MCF 10A (cell line): Measurements from ENCODE around the gene HID1. TPM values are rescaled to one million over a fixed set of nuclear protein-coding genes. Genes with fewer than 3 reads are reported as not detected.

Source experiments
- Bru-seq: library from RNA; stranded (reverse); fragments of 400-500 nt; gene quantifications from one replicate; lab custom pipeline; 2021; lab: Mats Ljungman, UMichigan
- BruChase-seq, 2 experiments: library from RNA; stranded (reverse); fragments of 400-500 nt; gene quantifications; one replicate each; lab custom pipeline; 2021; lab: Mats Ljungman, UMichigan
- BruUV-seq: library from RNA; stranded (reverse); fragments of 400-500 nt; replicated peaks from 2 replicates; lab custom pipeline; 2021; lab: Mats Ljungman, UMichigan
- CTCF ChIA-PET: fragments of 300-600 bp; sonication (Branson Sonifier 250); formaldehyde crosslinking; extraction: SDS; loops from one replicate; lab custom pipeline; 2021; ENCODE audit warnings: antibody characterized with exemption, inconsistent platforms; lab: Yijun Ruan, JAX
- POLR2A ChIA-PET: fragments of 300-600, 350-650 bp; sonication (Branson Sonifier 250); formaldehyde crosslinking; extraction: SDS; loops from one replicate; lab custom pipeline; 2020; ENCODE audit warnings: antibody characterized with exemption, inconsistent platforms; lab: Yijun Ruan, JAX
- DNase-seq: peaks from one replicate; pipeline ENCODE4 v3.0.0-alpha.2; 2018; ENCODE audit not compliant: unreplicated experiment
- H3K27ac Mint-ChIP-seq: one replicate; pipeline ENCODE4 v1.8.0; 2022; ENCODE audit warnings: mild to moderate bottlenecking, low read depth, mixed read lengths; ENCODE audit not compliant: unreplicated experiment
- H3K27me3 Mint-ChIP-seq: one replicate; pipeline ENCODE4 v1.8.0; 2022; ENCODE audit warnings: mixed read lengths; ENCODE audit not compliant: insufficient read depth, unreplicated experiment
- H3K36me3 Mint-ChIP-seq: one replicate; pipeline ENCODE4 v1.8.0; 2022; ENCODE audit warnings: mild to moderate bottlenecking, moderate library complexity, mixed read lengths; ENCODE audit not compliant: insufficient read depth, unreplicated experiment
- H3K4me1 Mint-ChIP-seq: one replicate; pipeline ENCODE4 v1.8.0; 2022; ENCODE audit warnings: mixed read lengths; ENCODE audit not compliant: insufficient read depth, unreplicated experiment
- H3K4me3 Mint-ChIP-seq: one replicate; pipeline ENCODE4 v1.8.0; 2022; ENCODE audit warnings: mild to moderate bottlenecking, moderate library complexity, mixed read lengths; ENCODE audit not compliant: unreplicated experiment
- H3K9me3 Mint-ChIP-seq: one replicate; pipeline ENCODE4 v1.8.0; 2022; ENCODE audit warnings: mixed read lengths; ENCODE audit not compliant: unreplicated experiment
- intact Hi-C: fragments of 100-400 bp; cut with micrococcal nuclease; formaldehyde crosslinking; loops from 2 replicates; pipeline ENCODE4 v1.14.1; 2022
- long read RNA-seq: library from polyadenylated mRNA; stranded (forward); transcript quantifications from one replicate; pipeline ENCODE4 v2.0.0, GENCODE V29; 2022
- total RNA-seq: library from RNA; stranded (reverse); gene quantifications from 2 replicates; pipeline ENCODE4 v1.2.3, GENCODE V29; 2022
- TF ChIP-seq, protein P1 (sequence below): fragments of 200-600 bp; IDR thresholded peaks from one replicate; pipeline ENCODE4 v1.8.0; 2022; ENCODE audit warnings: antibody characterized with exemption, mild to moderate bottlenecking; ENCODE audit not compliant: unreplicated experiment

Gene HID1, protein sequence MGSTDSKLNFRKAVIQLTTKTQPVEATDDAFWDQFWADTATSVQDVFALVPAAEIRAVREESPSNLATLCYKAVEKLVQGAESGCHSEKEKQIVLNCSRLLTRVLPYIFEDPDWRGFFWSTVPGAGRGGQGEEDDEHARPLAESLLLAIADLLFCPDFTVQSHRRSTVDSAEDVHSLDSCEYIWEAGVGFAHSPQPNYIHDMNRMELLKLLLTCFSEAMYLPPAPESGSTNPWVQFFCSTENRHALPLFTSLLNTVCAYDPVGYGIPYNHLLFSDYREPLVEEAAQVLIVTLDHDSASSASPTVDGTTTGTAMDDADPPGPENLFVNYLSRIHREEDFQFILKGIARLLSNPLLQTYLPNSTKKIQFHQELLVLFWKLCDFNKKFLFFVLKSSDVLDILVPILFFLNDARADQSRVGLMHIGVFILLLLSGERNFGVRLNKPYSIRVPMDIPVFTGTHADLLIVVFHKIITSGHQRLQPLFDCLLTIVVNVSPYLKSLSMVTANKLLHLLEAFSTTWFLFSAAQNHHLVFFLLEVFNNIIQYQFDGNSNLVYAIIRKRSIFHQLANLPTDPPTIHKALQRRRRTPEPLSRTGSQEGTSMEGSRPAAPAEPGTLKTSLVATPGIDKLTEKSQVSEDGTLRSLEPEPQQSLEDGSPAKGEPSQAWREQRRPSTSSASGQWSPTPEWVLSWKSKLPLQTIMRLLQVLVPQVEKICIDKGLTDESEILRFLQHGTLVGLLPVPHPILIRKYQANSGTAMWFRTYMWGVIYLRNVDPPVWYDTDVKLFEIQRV
- total RNA-seq (3.2 and 7.0 TPM in 2 replicates), Bru-seq, nascent RNA (percentile 24 among the genes with signal in this experiment), BruChase-seq, experiment 1, labeled RNA remaining after a 6-hour chase (percentile 35 among the genes with signal in this experiment), BruChase-seq, experiment 2, labeled RNA remaining after a 2-hour chase (percentile 33 among the genes with signal in this experiment)
- long read RNA-seq, partial matches to known transcripts: 0 of 5 reads
- long read RNA-seq, other reads (novel, unspliced or antisense): 3 of 5 reads

DNA sequence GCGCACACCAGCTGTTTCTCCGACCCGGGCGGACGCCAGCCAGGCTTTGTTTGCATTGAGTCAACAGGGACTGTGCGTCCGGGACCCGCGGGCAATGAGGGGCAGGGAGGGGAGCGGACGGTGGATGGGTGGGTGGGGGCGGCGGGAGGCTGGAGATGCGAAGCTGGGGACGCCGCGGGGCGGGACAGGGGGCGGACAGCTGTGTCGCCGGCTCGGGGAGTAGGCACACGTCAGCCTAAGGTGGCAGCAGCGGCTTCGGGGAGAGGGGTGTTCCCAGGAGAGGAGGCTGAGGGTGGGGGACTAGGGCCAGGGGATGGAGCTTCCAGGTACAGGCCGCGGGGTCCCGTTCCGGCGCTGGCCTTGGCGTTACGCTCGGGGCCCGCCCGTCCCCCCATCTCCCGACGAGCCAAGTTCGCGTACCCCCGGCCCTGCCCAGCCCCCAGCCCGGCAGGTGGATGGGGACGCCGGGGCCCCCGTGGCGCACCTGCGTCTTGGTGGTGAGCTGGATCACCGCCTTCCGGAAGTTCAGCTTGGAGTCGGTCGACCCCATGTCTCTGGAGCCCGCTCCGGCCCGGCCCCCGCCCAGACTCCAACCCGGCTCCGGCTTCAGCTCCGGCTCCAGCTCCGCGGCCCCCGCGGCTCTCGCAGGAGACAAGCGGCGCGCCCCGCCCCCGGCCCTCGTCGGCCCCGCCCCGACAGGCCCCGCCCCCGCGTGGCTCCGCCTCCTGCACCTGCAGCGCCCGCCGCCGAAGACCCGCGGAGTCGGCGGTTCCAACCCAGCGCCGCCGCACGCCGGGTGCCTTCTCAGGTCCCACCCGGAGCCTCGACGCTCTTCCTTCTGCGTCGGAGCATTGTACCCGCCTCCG lies at the start of gene HID1:
TSS of gene HID1 (minus strand) at position 653 of the 866 bp plus-strand sequence. CDS start at position 550, 103 bp downstream.
- H3K4me3 Mint-ChIP-seq: peak within 1 kb of the TSS; percentile 75
- no peaks in the 10 kb centered on the region for H3K9me3 Mint-ChIP-seq
- BruUV-seq: no TSS peak
- DNase-seq: no peak
- H3K27ac Mint-ChIP-seq: no peak within 1 kb of the TSS
- H3K4me1 Mint-ChIP-seq: peaks cover 6% of the 10 kb centered on the region
- intact Hi-C loops: no loop called here
- H3K36me3 Mint-ChIP-seq: no peaks in the 10 kb centered on the region
- CTCF ChIA-PET: interaction anchor here (0.6 to 3.5 kb wide), 6 partner anchors 10 to 1399 kb away, joined by 3 to 25 read pairs (median 3); no protein-coding TSS in a partner anchor
- TF ChIP-seq, protein P1, sequence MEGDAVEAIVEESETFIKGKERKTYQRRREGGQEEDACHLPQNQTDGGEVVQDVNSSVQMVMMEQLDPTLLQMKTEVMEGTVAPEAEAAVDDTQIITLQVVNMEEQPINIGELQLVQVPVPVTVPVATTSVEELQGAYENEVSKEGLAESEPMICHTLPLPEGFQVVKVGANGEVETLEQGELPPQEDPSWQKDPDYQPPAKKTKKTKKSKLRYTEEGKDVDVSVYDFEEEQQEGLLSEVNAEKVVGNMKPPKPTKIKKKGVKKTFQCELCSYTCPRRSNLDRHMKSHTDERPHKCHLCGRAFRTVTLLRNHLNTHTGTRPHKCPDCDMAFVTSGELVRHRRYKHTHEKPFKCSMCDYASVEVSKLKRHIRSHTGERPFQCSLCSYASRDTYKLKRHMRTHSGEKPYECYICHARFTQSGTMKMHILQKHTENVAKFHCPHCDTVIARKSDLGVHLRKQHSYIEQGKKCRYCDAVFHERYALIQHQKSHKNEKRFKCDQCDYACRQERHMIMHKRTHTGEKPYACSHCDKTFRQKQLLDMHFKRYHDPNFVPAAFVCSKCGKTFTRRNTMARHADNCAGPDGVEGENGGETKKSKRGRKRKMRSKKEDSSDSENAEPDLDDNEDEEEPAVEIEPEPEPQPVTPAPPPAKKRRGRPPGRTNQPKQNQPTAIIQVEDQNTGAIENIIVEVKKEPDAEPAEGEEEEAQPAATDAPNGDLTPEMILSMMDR: no peak
- peaks cover 14% of the 10 kb centered on the region for H3K27me3 Mint-ChIP-seq
- POLR2A ChIA-PET: interaction anchor here (0.8 to 2.3 kb wide), 6 partner anchors 10 to 138 kb away, joined by 3 to 9 read pairs (median 4); partner anchors contain the start of genes ARMC7, CDR2L and MRPL58

DNA sequence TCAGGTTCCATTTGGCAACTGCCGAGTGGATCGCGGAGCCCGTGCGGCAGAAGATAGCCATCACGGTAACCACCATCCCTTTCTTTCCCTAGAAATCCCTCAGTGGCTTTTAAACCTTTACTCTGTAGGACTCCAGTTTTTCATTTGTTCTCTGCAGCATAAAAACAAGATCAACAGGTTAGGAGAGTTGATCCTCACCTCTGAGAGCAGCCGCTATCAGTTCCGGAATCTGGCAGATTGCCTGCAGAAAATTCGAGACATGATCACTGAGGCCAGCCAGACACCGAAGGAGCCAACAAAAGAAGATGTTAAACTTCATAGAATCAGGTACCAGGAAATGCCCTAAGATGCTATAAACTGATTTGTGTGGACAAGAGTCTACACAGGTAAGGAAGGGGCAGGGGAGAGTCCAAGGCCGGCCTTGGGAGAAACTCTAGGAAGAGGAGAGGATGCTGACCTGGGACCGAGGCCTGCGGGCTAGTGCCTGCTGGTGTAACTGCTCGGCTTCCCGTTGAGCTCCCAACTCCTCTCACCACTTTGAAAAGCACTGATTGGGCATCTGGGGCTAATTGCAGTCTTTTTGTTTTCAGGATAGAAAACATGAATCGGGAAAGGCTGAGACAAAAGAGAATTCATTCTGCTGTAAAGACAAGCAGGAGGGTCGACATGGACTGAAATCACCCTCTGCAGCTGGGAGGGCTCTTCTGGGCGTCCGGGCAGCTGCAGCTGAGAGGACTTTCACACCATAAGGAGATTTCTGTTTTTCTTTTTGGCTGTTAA lies 48.0 kb upstream of the HID1 start:
- ChIA-PET CTCF (no interaction called here), POLR2A (no interaction called here)
- TSS peak; percentile 86 for BruUV-seq
- TF ChIP-seq, protein P1: no peak
- H3K36me3 Mint-ChIP-seq: peaks cover 52% of the 10 kb centered on the region
- H3K4me1 Mint-ChIP-seq: no peaks in the 10 kb centered on the region
- H3K9me3 Mint-ChIP-seq: no peaks in the 10 kb centered on the region
- no peak overlapping the region for H3K4me3 Mint-ChIP-seq
- H3K27ac Mint-ChIP-seq: no peak overlapping the region
- intact Hi-C loops: no loop called here
- DNase-seq: no peak
- H3K27me3 Mint-ChIP-seq: no peaks in the 10 kb centered on the region

DNA sequence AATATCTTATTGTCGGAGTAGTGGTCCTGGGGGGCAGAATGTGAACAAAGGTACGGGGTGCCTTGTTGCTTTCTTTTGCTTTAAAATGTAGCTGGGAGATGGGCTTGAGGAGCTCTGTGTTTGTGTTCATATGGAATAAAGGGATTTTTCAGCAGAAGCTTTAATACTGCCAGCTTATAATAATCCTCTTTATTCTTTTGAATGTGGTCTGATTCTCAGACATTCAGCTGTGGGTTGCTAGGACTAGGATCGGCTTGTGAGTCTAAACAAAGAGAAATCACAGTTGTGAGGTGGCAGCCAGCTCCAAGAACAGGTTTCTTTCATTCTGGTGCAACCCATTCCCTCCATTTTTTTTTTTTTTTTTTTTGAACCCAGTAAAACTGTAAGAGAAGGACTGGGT lies 47.2 kb upstream of the HID1 start:
- H3K4me1 Mint-ChIP-seq: peaks cover 2% of the 10 kb centered on the region
- no peak overlapping the region for H3K4me3 Mint-ChIP-seq
- intact Hi-C loops: no loop called here
- no peaks in the 10 kb centered on the region for H3K9me3 Mint-ChIP-seq
- ChIA-PET POLR2A (interaction anchor here (0.9 to 1.4 kb wide), 2 partner anchors 12 to 28 kb away, joined by 4 to 7 read pairs; no protein-coding TSS in a partner anchor), CTCF (interaction anchor here (0.7 kb wide), 1 partner anchor 45 kb away, joined by 3 read pairs; no protein-coding TSS in a partner anchor)
- no peak overlapping the region for H3K27ac Mint-ChIP-seq
- TF ChIP-seq, protein P1: no peak
- no peaks in the 10 kb centered on the region for H3K27me3 Mint-ChIP-seq
- DNase-seq: no peak
- H3K36me3 Mint-ChIP-seq: peaks cover 61% of the 10 kb centered on the region
- BruUV-seq: no TSS peak
